ENCODE results near the gene GAA.

GRCh38 chr17:80106176-80106575, 4.8 kb downstream of the GAA start:
- TF ChIP-seq CTCF (IDR thresholded peaks at IDR 0.05 in 2 of 3, conservative IDR thresholded peaks at IDR 0.05 in 1 of 3; ENCODE audit: borderline replicate concordance in 1 of 3, insufficient read depth in 1 of 3, low read depth in 2 of 3, low read length in 2 of 3) = no peak
- no peak for TF ChIP-seq JUND (IDR thresholded peaks at IDR 0.05)
- no peak for TF ChIP-seq EZH2 (IDR thresholded peaks at IDR 0.05)

Data from HCT116 (cell line).